GM23338 (cell line): ENCODE measurements around the gene SLFN12L. TPM values are rescaled to one million over a fixed set of nuclear protein-coding genes. Genes with fewer than 3 reads are reported as not detected.

Experiments
- ATAC-seq: fragments of 200-7000 bp; cut with Tn5 transposase; 3 replicates; pipeline ENCODE4 v1.9.1; 2020
- DNase-seq: peaks from one replicate; pipeline ENCODE4 v3.0.0-alpha.2; 2015; ENCODE audit warnings: low spot score
- H2AFZ ChIP-seq: fragments of 200-600 bp; sonication (generic); 2 replicates; pipeline ENCODE4 v1.8.0; 2016; ENCODE audit warnings: antibody characterized with exemption, mild to moderate bottlenecking, moderate library complexity
- H3F3A ChIP-seq: fragments of 200-600 bp; sonication (generic); replicated peaks from 2 replicates; pipeline ENCODE4 v1.8.0; 2017; ENCODE audit warnings: antibody characterized with exemption, mixed run types, low read depth
- H3K27ac ChIP-seq: fragments of 200-600 bp; sonication (generic); 2 replicates; pipeline ENCODE4 v1.6.1; 2016; ENCODE audit warnings: low read depth
- H3K27me3 ChIP-seq: fragments of 200-600 bp; sonication (generic); 2 replicates; pipeline ENCODE4 v1.8.0; 2016; ENCODE audit warnings: mild to moderate bottlenecking, mixed run types, moderate library complexity; ENCODE audit not compliant: insufficient read depth
- H3K36me3 ChIP-seq: fragments of 200-600 bp; sonication (generic); 2 replicates; pipeline ENCODE4 v1.8.0; 2016; ENCODE audit warnings: mild to moderate bottlenecking; ENCODE audit not compliant: insufficient read depth
- H3K4me1 ChIP-seq: fragments of 200-600 bp; sonication (generic); 2 replicates; pipeline ENCODE4 v1.8.0; 2016; ENCODE audit warnings: mild to moderate bottlenecking, moderate library complexity; ENCODE audit not compliant: insufficient read depth
- H3K4me2 ChIP-seq: fragments of 200-600 bp; sonication (generic); 2 replicates; pipeline ENCODE4 v1.7.1; 2017; ENCODE audit warnings: mixed run types
- H3K4me3 ChIP-seq: fragments of 200-600 bp; sonication (generic); 2 replicates; pipeline ENCODE4 v1.6.1; 2016; ENCODE audit warnings: mixed run types
- H3K79me2 ChIP-seq: fragments of 200-600 bp; sonication (generic); replicated peaks from 2 replicates; pipeline ENCODE4 v1.8.0; 2017; ENCODE audit warnings: mild to moderate bottlenecking; ENCODE audit not compliant: insufficient read depth
- H3K9me2 ChIP-seq: fragments of 200-600 bp; sonication (generic); 2 replicates; pipeline ENCODE4 v1.8.0; 2017; ENCODE audit not compliant: insufficient read depth
- H4K20me1 ChIP-seq: fragments of 200-600 bp; sonication (generic); replicated peaks from 2 replicates; pipeline ENCODE4 v1.8.0; 2017; ENCODE audit warnings: mild to moderate bottlenecking; ENCODE audit not compliant: insufficient read depth
- H3K27ac Mint-ChIP-seq: 2 replicates; pipeline ENCODE4 v1.8.0; 2020; ENCODE audit warnings: inconsistent platforms, mild to moderate bottlenecking, moderate library complexity, mixed read lengths
- H3K27me3 Mint-ChIP-seq: 3 replicates; pipeline ENCODE4 v1.8.0; 2022; ENCODE audit warnings: low read depth, mild to moderate bottlenecking, moderate library complexity, mixed read lengths, inconsistent platforms; ENCODE audit not compliant: insufficient read depth, poor library complexity
- H3K36me3 Mint-ChIP-seq: 3 replicates; pipeline ENCODE4 v1.8.0; 2021; ENCODE audit warnings: low read depth, mild to moderate bottlenecking, inconsistent platforms, moderate library complexity, mixed read lengths
- H3K4me1 Mint-ChIP-seq: 3 replicates; pipeline ENCODE4 v1.8.0; 2020; ENCODE audit warnings: mild to moderate bottlenecking, inconsistent platforms, mixed read lengths
- H3K4me3 Mint-ChIP-seq: 3 replicates; pipeline ENCODE4 v1.8.0; 2021; ENCODE audit warnings: moderate library complexity, mild to moderate bottlenecking, inconsistent platforms, mixed read lengths
- H3K9me3 Mint-ChIP-seq: 3 replicates; pipeline ENCODE4 v1.8.0; 2020; ENCODE audit warnings: moderate library complexity, mild to moderate bottlenecking, inconsistent platforms, mixed read lengths
- CREB1 ChIP-seq: fragments of 250-450 bp; sonication (Bioruptor Pico); IDR thresholded peaks from 2 replicates; pipeline ENCODE4 v1.5.0; 2020; ENCODE audit warnings: low read depth, mild to moderate bottlenecking, moderate library complexity
- ETS1 ChIP-seq: IDR thresholded peaks from 2 replicates; pipeline ENCODE4 v1.6.1; 2016; ENCODE audit warnings: antibody characterized with exemption
- JUNB ChIP-seq: IDR thresholded peaks from one replicate; pipeline ENCODE4 v1.6.1; 2016; ENCODE audit warnings: antibody characterized with exemption; ENCODE audit not compliant: unreplicated experiment
- NANOG ChIP-seq: IDR thresholded peaks from 2 replicates; pipeline ENCODE4 v1.6.1; 2016; ENCODE audit warnings: antibody characterized with exemption, borderline replicate concordance
- POLR2AphosphoS5 ChIP-seq: IDR thresholded peaks from 2 replicates; pipeline ENCODE4 v1.6.1; 2016; ENCODE audit warnings: antibody characterized with exemption, low read depth
- STAT1 ChIP-seq: IDR thresholded peaks from one replicate; pipeline ENCODE4 v1.6.1; 2016; ENCODE audit warnings: antibody characterized with exemption; ENCODE audit not compliant: unreplicated experiment
- ZNF462 ChIP-seq: fragments of 250-450 bp; sonication (Bioruptor Pico); IDR thresholded peaks from 2 replicates; pipeline ENCODE4 v1.5.0; 2020; ENCODE audit warnings: mild to moderate bottlenecking, moderate library complexity
- polyA plus RNA-seq: library from polyadenylated mRNA; unstranded; fragments of >200 nt; fragmentation: Nextera tagmentation; extraction: Ambion mirVana; gene quantifications from 2 replicates; pipeline ENCODE4 v1.2.1, GENCODE V29; 2016
- total RNA-seq: library from RNA; depleted of rRNA; stranded (reverse); fragments of >200 nt; shearing (Covaris generic); gene quantifications from 2 replicates; pipeline ENCODE4 v1.2.3, GENCODE V29; 2014

The SLFN12L gene
- total and polyA plus RNA-seq, 2 experiments from 2014 or later: not detected

DNA sequence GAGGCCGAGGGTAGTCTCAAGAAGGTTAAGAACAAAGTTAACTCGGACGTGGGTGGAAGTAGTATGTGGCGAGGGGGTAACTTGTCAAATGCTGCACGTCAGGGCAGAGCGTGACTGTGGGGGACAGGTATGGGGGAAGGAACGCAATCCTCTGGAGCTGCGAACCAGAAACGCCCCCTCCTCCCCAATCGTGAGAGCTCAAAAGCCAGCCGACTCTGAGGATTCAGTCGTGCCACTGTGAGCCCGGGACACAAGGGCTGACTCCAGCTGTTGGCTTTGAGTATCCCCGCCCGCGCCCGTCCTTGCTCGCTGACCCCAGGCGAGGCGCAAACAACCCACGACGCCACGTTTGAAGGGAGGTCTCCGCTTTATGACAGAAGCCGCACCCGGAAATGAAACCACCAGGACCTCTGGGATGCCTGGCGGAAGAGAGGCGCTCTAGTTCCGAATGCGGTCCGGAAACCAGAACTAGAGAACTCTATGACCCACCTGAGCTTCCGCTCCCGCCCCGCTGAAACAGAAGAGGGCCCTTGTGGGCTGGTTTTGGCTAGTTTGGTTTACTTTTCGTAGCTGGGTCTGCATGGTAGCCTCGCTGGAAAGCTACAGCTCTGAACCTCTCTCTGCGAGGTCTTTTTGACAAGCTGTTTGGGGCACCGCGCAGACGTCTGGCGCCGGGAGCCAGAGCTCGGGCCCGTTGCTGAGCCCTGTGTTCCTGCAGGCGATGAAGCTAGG lies 40.9 kb upstream of the SLFN12L start, which contains the start of gene PEX12:
PEX12 (minus strand) TSS at position 375 of the 732 bp plus-strand sequence. CDS start 550 bp downstream, outside the sequence.
- Mint-ChIP-seq H3K4me1 (no peaks in the 10 kb centered on the region; the same call in 2 of the 3 replicates), H3K9me3 (no peaks in the 10 kb centered on the region), H3K36me3 (no peaks in the 10 kb centered on the region; the same call in 1 of the 3 replicates), H3K4me3 (peak within 1 kb of the TSS; percentile 99), H3K27me3 (no peaks in the 10 kb centered on the region), H3K27ac (peak within 1 kb of the TSS; percentile 99)
- ATAC-seq: peak; percentile 98
- peak within 1 kb of the TSS; percentile 44 for H2AFZ ChIP-seq
- TF ChIP-seq ETS1: peak; percentile 94
- peak; percentile 78 for TF ChIP-seq CREB1 (CRISPR knock-in tag)
- peak; percentile 93 for TF ChIP-seq POLR2AphosphoS5
- no peak for TF ChIP-seq STAT1
- H3K36me3 ChIP-seq: peaks cover 7% of the 10 kb centered on the region; the same call in 1 of the 2 replicates
- peak; percentile 95 for DNase-seq
- no peaks in the 10 kb centered on the region for H3K27me3 ChIP-seq
- peak within 1 kb of the TSS; percentile 76 for H3K4me3 ChIP-seq
- H4K20me1 ChIP-seq: no peaks in the 10 kb centered on the region
- 0 out of 2 replicates have a peak, but pooled peaks cover under 1% of the 10 kb centered on the region for H3K79me2 ChIP-seq
- H3K27ac ChIP-seq: peak within 1 kb of the TSS; percentile 85
- H3K4me1 ChIP-seq: peaks cover 3% of the 10 kb centered on the region; the same call in 1 of the 2 replicates
- H3K9me2 ChIP-seq: no peaks in the 10 kb centered on the region
- H3K4me2 ChIP-seq: peak within 1 kb of the TSS; percentile 82
- 0 out of 2 replicates have a peak, but pooled peaks cover 4% of the 10 kb centered on the region for H3F3A ChIP-seq

GRCh38 chr17:35577830-35578196 lies 40.3 kb upstream of the SLFN12L start:
- no peaks in the 10 kb centered on the region for H3K27me3 ChIP-seq
- Mint-ChIP-seq H3K9me3 (no peaks in the 10 kb centered on the region), H3K27me3 (no peaks in the 10 kb centered on the region), H3K4me1 (no peaks in the 10 kb centered on the region; the same call in 2 of the 3 replicates), H3K27ac (peak overlapping the region; percentile 38; the same call in 1 of the 2 replicates), H3K4me3 (peak overlapping the region; percentile 99), H3K36me3 (no peaks in the 10 kb centered on the region; the same call in 1 of the 3 replicates)
- peak overlapping the region; percentile 76 for H3K4me3 ChIP-seq
- H3K9me2 ChIP-seq: no peaks in the 10 kb centered on the region
- 0 out of 2 replicates have a peak, but pooled peaks cover 4% of the 10 kb centered on the region for H3F3A ChIP-seq
- ATAC-seq: no peak
- peaks cover 7% of the 10 kb centered on the region; the same call in 1 of the 2 replicates for H3K36me3 ChIP-seq
- H2AFZ ChIP-seq: peak overlapping the region; percentile 44
- H3K4me1 ChIP-seq: peaks cover 3% of the 10 kb centered on the region; the same call in 1 of the 2 replicates
- no peaks in the 10 kb centered on the region for H4K20me1 ChIP-seq
- H3K27ac ChIP-seq: no peak overlapping the region
- peak overlapping the region; percentile 82 for H3K4me2 ChIP-seq
- H3K79me2 ChIP-seq: 0 out of 2 replicates have a peak, but pooled peaks cover 4% of the 10 kb centered on the region
- DNase-seq: no peak
- TF ChIP-seq ZNF462 (no peak), JUNB (no peak), POLR2AphosphoS5 (no peak), NANOG (no peak), ETS1 (no peak)
